BE2C (cell line): ENCODE measurements around the gene ASS1.

Source experiments
- DNase-seq: peaks from one replicate; pipeline ENCODE4 v3.0.0-alpha.2; 2020
- H3K27me3 ChIP-seq: fragments of 250-450 bp; sonication (Bioruptor Pico); 2 replicates; pipeline ENCODE4 v1.5.1; 2020; ENCODE audit warnings: mild to moderate bottlenecking
- H3K36me3 ChIP-seq: fragments of 250-450 bp; sonication (Bioruptor Pico); 2 replicates; pipeline ENCODE4 v1.5.1; 2020; ENCODE audit warnings: mild to moderate bottlenecking
- H3K4me1 ChIP-seq: fragments of 250-450 bp; sonication (Bioruptor Pico); 2 replicates; pipeline ENCODE4 v1.5.1; 2020
- H3K4me3 ChIP-seq: 2 replicates; pipeline ENCODE4 v1.5.1; 2011; ENCODE audit warnings: low read depth, low read length
- H3K9me3 ChIP-seq: fragments of 250-450 bp; sonication (Bioruptor Pico); 2 replicates; pipeline ENCODE4 v1.5.1; 2020
- TF ChIP-seq, protein P1 (sequence below): IDR thresholded peaks from 2 replicates; pipeline ENCODE4 v1.5.1; 2012; ENCODE audit warnings: mild to moderate bottlenecking, low read depth, low read length

ASS1 gene

DNA sequence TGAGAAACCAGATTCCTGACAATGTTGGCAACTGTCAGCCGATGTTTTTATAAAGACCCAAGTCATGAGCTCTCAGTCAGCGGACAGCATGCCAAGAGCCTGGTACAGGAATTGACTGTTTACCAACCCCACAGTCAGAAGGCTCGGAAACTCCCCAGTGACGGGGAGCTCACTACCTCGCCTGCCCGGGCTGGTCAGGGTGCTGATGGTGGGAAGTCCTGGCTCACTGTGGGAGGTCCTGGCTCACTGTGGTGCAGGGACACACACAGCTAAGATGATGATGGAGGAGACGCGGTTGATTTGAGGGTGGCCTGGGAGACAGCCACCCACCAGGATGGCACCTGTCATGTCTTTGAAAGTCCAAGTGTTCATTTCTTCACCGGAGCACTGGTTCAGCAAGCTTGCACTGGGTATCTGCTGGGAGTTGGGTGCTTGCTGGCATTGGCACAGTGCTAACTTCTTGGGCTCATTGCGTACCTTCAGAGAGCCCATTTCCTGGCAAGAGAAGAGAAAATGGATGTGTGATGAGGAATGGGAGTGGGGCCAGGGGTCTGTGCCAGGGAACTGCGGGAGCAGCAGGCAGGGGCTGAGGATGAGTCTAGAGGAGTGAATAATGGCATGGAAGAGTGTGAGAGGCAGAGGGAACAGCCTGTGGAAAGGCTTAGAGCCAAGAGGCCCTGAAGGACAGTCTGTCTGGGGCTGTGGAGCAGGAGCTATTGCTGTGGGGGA lies 15.3 kb downstream of the ASS1 start:
- DNase-seq: no peak
- Histone ChIP-seq H3K4me1 (0 out of 2 replicates have a peak, but pooled peaks cover 4% of the 10 kb centered on the region), H3K27me3 (no peaks in the 10 kb centered on the region), H3K4me3 (no peak overlapping the region), H3K36me3 (peaks cover 20% of the 10 kb centered on the region), H3K9me3 (no peaks in the 10 kb centered on the region)
- TF ChIP-seq, protein P1, sequence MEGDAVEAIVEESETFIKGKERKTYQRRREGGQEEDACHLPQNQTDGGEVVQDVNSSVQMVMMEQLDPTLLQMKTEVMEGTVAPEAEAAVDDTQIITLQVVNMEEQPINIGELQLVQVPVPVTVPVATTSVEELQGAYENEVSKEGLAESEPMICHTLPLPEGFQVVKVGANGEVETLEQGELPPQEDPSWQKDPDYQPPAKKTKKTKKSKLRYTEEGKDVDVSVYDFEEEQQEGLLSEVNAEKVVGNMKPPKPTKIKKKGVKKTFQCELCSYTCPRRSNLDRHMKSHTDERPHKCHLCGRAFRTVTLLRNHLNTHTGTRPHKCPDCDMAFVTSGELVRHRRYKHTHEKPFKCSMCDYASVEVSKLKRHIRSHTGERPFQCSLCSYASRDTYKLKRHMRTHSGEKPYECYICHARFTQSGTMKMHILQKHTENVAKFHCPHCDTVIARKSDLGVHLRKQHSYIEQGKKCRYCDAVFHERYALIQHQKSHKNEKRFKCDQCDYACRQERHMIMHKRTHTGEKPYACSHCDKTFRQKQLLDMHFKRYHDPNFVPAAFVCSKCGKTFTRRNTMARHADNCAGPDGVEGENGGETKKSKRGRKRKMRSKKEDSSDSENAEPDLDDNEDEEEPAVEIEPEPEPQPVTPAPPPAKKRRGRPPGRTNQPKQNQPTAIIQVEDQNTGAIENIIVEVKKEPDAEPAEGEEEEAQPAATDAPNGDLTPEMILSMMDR: no peak

DNA sequence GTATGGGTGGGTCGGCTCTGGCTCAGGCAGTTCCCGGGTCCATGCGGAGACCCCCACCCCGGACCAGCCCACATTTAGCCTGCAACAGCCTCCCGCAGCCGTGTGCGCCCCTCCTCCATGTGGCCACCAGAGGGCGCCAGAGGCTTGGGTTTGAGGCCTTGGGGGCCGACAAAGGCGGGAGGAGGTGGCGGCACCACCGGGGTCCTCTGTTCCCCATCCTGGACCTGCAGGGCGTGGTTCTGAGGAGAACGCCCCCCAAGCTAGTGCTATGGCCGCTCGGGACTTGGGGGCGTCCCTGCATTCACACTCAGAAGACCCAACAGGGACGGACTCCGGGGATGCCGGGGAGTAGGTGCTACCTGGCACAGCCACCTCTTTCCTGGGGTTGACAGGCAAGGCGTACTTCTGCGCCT lies 16.5 kb downstream of the ASS1 start:
- TF ChIP-seq, protein P1: peak; percentile 75
- Histone ChIP-seq H3K9me3 (no peaks in the 10 kb centered on the region), H3K36me3 (peaks cover 19% of the 10 kb centered on the region), H3K4me3 (no peak overlapping the region), H3K27me3 (no peaks in the 10 kb centered on the region), H3K4me1 (0 out of 2 replicates have a peak, but pooled peaks cover 4% of the 10 kb centered on the region)
- DNase-seq: peak; percentile 78

DNA sequence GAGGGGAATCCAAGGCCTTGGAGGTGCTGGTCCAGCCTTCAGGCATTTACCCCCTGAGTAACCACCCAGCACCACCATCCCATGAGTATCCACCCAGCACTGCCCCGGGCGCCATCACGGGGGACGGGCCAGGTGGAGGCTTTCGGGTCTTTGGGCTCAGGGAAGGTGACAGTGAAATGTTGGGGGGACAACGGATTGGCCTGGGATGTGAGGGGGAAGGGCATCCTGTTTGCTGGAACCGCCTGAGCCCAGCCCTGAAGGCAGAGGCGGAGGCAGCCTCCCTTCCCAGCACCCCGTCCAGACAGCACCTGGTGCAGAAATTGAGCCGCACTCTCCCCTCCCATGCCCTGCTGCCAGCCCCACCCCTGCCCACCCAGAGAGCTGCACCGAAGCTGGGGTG lies 17.0 kb downstream of the ASS1 start:
- no peaks in the 10 kb centered on the region for H3K9me3 ChIP-seq
- H3K27me3 ChIP-seq: no peaks in the 10 kb centered on the region
- H3K36me3 ChIP-seq: peaks cover 24% of the 10 kb centered on the region
- no peak overlapping the region for H3K4me3 ChIP-seq
- 0 out of 2 replicates have a peak, but pooled peaks cover 4% of the 10 kb centered on the region for H3K4me1 ChIP-seq
- no peak for DNase-seq
- TF ChIP-seq, protein P1: no peak

DNA sequence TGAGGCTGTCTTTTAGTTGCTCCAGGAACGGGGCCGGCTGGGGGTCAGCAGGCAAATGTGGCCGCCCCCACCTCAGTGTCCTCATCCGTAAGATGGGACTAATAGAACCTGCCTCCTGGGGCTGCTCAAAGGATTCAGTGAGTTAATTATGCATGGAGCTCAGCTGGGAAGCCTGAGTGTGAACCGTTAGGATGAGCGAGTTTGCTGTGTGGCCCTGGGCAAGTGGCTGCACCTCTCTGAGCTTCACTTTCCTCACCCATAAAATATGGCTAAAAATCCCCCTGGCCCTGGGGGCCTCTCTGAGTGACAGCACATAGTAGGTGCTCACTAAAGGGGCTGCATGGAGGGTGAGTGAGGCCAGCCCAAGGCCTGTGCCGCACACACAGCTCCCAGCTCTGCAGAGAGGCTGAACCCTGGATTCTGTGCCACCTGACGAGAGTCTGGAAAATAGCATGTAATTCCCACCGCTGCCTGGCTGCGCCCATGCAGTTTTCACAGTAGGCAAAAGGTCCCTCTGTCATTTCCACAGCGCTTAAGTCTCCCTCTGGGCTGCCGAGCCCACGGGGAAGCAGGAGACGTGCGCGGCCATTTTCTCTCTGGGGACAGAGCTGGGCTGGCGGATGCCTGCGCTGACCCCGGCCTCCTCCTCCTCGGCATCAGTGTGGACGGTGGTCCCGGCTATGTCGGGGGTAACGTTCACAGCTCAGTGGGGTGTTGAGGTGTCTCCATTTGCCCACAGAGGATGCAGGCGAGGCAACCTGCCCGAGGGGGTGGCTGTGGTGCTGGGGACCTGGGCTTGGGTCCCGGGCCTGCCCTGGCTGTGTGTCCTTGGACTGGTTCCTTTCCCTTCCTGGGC lies 18.2 kb downstream of the ASS1 start:
- TF ChIP-seq, protein P1: no peak
- H3K9me3 ChIP-seq: no peaks in the 10 kb centered on the region
- H3K4me3 ChIP-seq: no peak overlapping the region
- no peaks in the 10 kb centered on the region for H3K27me3 ChIP-seq
- DNase-seq: no peak
- peaks cover 25% of the 10 kb centered on the region for H3K36me3 ChIP-seq
- H3K4me1 ChIP-seq: peaks cover 4% of the 10 kb centered on the region; the same call in 1 of the 2 replicates

DNA sequence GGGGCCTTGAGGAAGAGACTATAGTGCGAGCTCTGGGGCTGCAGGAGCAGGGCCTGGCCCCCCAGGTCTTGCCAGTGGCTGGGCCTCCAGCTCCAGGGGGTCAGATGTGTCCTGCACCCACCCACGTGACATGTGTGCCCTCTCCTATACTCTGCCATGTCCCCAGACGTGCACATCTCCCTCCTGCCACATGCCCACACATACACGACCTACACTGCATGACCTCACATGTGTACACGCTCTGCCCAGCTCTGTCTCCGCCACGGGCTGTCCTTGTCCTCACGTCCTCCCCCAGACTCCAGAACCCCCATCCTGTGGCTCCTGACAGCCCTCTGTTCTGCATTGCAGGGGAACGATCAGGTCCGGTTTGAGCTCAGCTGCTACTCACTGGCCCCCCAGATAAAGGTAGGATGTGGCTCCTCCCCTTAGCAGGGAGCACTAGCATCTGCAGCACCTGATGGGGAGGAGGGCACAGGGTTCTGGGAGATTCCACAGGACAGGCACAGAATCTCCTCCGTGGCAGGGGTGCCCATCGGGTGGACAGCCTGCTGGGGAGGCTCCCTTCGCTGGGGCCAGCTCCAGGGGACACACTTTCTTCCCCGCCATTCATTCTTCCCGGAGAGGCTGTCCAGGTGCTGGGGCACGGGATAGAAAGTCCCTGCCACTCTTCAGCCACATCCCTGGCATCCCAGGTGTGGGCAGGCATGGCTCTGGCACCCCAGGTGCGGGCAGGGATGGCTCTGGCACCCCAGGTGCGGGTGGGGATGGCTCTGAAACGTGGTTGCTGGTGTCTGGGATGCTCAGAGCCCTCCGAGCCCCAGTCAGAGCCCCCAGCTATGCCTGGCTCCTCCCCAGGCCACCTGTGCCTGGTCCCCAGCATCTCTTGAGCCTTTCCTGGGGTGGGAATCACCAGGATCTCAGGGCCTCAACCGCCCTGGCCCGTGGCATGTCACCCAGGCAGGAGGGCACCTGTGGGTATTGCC lies 19.3 kb downstream of the ASS1 start:
- no peak overlapping the region for H3K4me3 ChIP-seq
- no peaks in the 10 kb centered on the region for H3K9me3 ChIP-seq
- TF ChIP-seq, protein P1: no peak
- DNase-seq: no peak
- peaks cover 25% of the 10 kb centered on the region for H3K36me3 ChIP-seq
- H3K27me3 ChIP-seq: no peaks in the 10 kb centered on the region
- peaks cover 4% of the 10 kb centered on the region; the same call in 1 of the 2 replicates for H3K4me1 ChIP-seq
